NOMO-1 (cell line): Measurements from ENCODE around the gene ERLIN1.

Experiments used
- DNase-seq, 2 experiments: peaks; one replicate each; lab custom pipeline; 2025; ENCODE audit not compliant: unreplicated experiment in 2 of 2; lab: John Stamatoyannopoulos, UW

Gene ERLIN1

GRCh38 chr10:100185364-100186252, at the start of gene ERLIN1:
ERLIN1 (minus strand) TSS chr10:100186029; CDS start chr10:100185626, 403 bp downstream.
- peak; percentile 92 to 96 for DNase-seq

- DNase-seq: no peak
Observed at GRCh38 chr10:100232101-100232500, 46.3 kb upstream of the ERLIN1 start.

- DNase-seq: no peak
Observed at GRCh38 chr10:100229819-100230422, 44.1 kb upstream of the ERLIN1 start.

GRCh38 chr10:100223879-100224278, 38.0 kb upstream of the ERLIN1 start:
- DNase-seq: peak in 1 of 2 experiments; percentile 5

- DNase-seq: no peak
Observed at GRCh38 chr10:100222529-100222928, 36.7 kb upstream of the ERLIN1 start.

- no peak for DNase-seq
Observed at GRCh38 chr10:100216006-100216405, 30.2 kb upstream of the ERLIN1 start.

- DNase-seq: no peak
Observed at GRCh38 chr10:100209303-100209702, 23.5 kb upstream of the ERLIN1 start.

- no peak for DNase-seq
Observed at GRCh38 chr10:100208276-100208675, 22.4 kb upstream of the ERLIN1 start.

- no peak for DNase-seq
Observed at GRCh38 chr10:100204370-100204769, 18.5 kb upstream of the ERLIN1 start.

- DNase-seq: no peak
Observed at GRCh38 chr10:100201549-100201948, 15.7 kb upstream of the ERLIN1 start.

- DNase-seq: no peak
Observed at GRCh38 chr10:100194711-100195110, 8.9 kb upstream of the ERLIN1 start.

GRCh38 chr10:100192350-100192749, 6.5 kb upstream of the ERLIN1 start:
- peak; percentile 70 to 89 for DNase-seq

GRCh38 chr10:100186253-100187212, 704 bp upstream of the ERLIN1 start:
- no peak for DNase-seq

- peak; percentile 42 to 52 for DNase-seq
Observed at GRCh38 chr10:100184840-100185239, 989 bp downstream of the ERLIN1 start.

GRCh38 chr10:100184426-100184825, 1.4 kb downstream of the ERLIN1 start:
- DNase-seq: no peak

- peak; percentile 79 to 98 for DNase-seq
Observed at GRCh38 chr10:100183481-100183880, 2.3 kb downstream of the ERLIN1 start.

GRCh38 chr10:100182908-100183307, 2.9 kb downstream of the ERLIN1 start:
- DNase-seq: peak in 1 of 2 experiments; percentile 35

GRCh38 chr10:100182281-100182680, 3.5 kb downstream of the ERLIN1 start:
- DNase-seq: peak; percentile 57 to 86

- DNase-seq: no peak
Observed at GRCh38 chr10:100175875-100176274, 10.0 kb downstream of the ERLIN1 start.

GRCh38 chr10:100174699-100175677, 10.8 kb downstream of the ERLIN1 start:
- DNase-seq: no peak
